HG02763 (cell line): ENCODE measurements around the gene TSPYL6.
A peak's percentile ranks its signal among the peaks of the same experiment; 100 is the strongest.

Experiments used
- ATAC-seq: cut with Tn5 transposase; IDR thresholded peaks from one replicate; pipeline ENCODE4 v1.9.1; 2021; ENCODE audit warnings: mild to moderate bottlenecking, moderate library complexity; ENCODE audit not compliant: unreplicated experiment

TSPYL6 gene

DNA sequence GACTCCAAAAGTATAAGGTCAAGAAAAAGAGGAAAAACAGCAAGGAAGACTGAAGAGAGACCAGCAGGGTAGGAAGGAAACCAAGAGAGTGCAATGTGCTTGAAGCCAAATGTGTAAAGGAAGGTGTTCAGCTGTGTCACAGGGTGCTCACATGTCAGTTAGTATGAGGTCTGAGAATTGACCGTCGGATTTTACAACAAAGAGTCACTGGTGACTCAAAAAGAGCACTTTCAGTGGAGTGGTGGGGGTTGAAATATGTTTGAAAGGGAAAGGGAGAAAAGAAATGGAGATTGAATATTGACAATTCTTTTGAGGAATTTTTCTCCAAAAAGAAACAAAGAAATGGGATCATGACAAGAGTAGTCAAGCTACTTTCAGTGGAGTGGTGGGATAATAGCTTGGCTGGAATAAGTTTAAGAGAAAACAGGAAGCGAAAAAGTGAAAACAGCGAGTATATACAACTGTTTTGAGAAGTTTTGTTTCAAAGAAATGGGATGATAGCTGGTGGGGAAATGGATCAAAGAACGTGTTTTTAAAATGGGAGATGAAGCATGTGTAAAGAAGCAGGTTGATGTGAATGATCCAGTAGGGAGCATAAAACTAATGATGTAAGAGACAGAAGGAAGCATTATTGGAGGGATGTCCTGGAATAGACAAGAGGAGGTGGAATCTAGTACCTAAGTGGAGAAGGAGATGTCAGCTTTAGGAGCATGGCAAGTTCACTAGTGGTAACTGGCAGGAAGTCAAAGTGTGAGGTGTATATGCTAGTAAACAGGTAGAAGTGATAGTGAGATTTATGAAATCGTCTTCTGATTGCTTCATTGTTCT, 3.6 kb upstream of the TSPYL6 start:
- peak; percentile 71 for ATAC-seq

DNA sequence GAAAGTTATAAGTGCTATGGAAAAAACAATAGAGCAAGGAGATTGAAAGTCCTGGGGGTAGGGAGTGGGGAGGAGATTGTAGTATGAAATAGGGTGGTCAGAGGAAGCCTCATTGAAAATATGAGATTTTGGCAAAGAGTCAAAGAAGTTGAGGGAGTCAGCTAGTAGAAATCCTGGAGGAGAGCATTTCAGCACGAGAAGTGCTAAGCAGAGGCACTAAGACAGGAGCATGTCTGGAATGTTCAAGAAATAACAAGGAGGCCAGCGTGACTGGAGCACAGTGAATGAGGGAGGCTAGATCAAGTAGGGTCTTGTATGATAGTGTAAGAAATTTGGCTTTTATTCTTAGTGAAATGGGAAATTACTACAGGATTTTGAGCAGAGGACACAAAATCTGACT, 2.1 kb upstream of the TSPYL6 start:
- ATAC-seq, result no peak

GRCh38 chr2:54255230-54256090, 569 bp downstream of the TSPYL6 start:
- no peak for ATAC-seq

GRCh38 chr2:54254180-54254579, 1.8 kb downstream of the TSPYL6 start:
- ATAC-seq, result no peak

DNA sequence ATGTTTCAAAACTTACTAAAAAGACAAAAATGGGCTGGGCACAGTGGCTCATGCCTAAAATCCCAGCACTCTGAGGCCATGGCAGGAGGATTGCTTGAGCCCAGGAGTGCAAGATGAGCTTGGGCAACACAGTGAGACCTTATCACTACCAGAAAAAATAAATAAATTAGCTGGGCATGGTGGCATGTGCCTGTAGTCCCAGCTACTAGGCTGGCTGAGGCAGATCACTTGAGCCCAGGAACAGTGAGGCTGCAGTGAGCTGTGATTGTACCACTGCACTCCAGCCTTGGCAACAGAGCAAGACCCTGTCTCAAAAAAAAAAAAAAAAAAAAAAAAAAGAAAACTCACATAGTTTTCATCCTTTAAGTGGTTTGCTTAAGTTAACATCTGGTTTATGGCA, 6.4 kb downstream of the TSPYL6 start:
- ATAC-seq, result no peak

- ATAC-seq, result no peak
Measured at GRCh38 chr2:54247115-54247514, 8.9 kb downstream of the TSPYL6 start.

DNA sequence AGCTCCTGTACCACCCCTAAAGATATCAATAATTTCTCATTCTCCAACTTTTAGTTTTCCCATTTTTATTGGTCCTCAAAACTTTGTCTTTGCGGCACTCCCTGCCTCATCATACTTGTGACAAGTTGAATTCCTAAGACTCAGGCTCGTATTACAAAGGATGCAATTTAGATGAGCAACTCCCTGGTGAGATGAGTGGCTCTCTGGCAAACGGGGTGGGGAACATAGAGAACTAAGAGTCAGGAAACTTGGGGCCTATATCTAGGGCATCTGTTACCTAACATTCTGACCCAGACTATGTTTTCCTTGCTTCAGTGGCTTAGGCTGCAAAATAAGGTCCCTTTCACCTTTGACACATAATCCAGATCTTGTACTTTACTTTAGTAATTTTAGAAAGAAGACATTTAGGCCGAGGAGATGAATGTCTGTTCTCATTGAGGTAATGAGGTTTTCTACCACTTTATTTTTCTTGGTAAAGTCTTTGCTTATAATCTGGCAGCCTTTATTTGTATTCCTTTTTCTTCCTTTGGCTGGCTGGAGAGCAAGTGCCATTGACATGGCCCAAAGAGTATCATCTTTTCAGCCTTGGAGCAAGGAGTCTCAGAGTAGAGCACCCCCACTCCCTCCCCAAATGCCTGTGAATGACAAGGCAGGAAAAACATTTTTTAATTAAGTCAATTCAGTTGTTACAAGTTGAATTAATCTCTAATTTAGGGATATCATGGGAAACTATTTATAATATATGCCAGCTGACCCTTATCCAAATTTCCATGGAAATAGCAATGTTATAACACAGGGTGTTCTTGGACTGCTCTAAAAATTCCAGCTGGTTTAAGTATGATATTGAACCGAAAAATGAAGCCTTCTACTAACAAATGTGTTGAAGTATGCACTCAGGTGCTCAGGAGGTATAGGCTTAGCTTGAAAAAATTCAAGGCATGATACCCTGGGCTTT, 15.2 kb downstream of the TSPYL6 start:
- ATAC-seq, result no peak

DNA sequence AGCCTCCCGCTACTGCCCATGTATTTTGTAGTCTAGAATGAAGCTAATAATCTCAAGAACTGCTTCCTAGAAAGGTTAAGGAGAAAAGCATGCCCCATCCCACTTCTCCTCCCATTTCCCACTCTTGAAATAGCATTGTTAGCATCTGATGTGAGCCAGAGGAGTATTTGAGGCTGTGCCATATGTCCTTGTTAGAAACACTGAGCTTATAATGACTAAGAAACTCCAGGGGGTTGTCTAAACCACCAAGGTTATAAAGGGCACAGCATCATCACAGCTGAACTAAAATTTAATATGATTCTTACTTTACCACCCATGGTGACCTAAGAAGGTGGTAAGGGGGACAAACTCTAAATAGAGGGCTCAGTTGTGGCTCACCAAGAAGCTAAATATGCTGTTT, 16.6 kb downstream of the TSPYL6 start:
- no peak for ATAC-seq

GRCh38 chr2:54237428-54237827, 18.6 kb downstream of the TSPYL6 start:
- ATAC-seq, result no peak

GRCh38 chr2:54233832-54234649, 22.0 kb downstream of the TSPYL6 start:
- no peak for ATAC-seq

DNA sequence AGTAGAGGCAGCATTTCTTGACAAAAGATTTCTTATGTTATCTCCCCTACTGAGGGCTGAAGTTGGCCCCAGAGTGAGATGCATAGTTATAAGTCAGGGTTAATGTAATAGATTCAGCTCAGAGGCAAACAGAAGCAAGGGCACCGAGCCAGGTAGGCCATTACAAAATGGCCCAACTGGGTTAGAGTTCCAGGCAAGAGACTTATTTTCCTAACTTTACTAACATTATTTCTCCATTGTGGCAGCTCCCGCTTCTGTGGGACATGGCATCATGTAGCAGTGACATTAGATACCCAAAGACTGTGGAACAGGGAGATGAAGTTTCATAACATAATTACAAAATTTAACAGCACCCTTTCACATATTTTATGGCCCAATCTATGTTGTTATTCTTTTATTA, 27.1 kb downstream of the TSPYL6 start:
- no peak for ATAC-seq

DNA sequence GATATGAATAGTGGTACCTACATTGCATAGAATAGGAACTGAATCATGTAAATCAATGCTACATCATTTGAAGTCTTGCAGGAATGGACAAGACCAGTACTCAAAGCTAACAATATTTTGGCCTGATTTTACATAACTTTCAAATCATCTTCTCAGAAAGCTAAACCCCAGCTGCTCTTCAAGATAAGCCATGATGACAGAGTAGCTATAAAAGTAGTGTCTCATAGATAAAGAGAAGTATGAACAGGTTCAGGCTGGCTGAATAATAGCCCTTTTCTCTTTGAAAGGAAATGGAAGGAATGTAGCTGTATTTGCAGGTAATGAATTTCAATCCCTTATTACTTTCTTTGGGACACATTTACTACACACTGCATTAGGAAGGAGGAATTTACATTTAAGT, 28.2 kb downstream of the TSPYL6 start:
- no peak for ATAC-seq

- no peak for ATAC-seq
Measured at GRCh38 chr2:54226260-54226659, 29.8 kb downstream of the TSPYL6 start.

DNA sequence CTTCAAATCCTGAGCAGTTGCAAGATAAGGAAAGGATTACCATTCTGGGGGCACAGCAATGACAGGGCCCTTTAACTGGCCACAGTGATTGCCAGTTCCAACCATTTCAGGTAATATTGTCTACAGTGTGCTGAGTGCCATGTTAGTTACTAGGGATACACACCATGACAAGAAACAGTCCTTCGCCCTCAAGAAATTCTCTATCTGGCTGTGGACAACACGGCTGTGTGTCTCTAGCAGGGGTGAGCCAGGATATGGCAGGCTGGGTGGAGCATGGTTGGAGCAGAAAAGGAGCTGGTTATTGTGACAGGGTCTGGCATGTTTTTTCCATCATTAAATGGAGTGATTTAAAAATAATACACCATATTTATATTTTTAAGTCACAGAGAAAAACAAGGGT, 31.0 kb downstream of the TSPYL6 start:
- no peak for ATAC-seq

GRCh38 chr2:54213082-54213481, 42.9 kb downstream of the TSPYL6 start:
- ATAC-seq, result no peak

GRCh38 chr2:54212456-54212855, 43.6 kb downstream of the TSPYL6 start:
- ATAC-seq, result no peak

- ATAC-seq, result no peak
Measured at GRCh38 chr2:54209379-54209778, 46.6 kb downstream of the TSPYL6 start.

DNA sequence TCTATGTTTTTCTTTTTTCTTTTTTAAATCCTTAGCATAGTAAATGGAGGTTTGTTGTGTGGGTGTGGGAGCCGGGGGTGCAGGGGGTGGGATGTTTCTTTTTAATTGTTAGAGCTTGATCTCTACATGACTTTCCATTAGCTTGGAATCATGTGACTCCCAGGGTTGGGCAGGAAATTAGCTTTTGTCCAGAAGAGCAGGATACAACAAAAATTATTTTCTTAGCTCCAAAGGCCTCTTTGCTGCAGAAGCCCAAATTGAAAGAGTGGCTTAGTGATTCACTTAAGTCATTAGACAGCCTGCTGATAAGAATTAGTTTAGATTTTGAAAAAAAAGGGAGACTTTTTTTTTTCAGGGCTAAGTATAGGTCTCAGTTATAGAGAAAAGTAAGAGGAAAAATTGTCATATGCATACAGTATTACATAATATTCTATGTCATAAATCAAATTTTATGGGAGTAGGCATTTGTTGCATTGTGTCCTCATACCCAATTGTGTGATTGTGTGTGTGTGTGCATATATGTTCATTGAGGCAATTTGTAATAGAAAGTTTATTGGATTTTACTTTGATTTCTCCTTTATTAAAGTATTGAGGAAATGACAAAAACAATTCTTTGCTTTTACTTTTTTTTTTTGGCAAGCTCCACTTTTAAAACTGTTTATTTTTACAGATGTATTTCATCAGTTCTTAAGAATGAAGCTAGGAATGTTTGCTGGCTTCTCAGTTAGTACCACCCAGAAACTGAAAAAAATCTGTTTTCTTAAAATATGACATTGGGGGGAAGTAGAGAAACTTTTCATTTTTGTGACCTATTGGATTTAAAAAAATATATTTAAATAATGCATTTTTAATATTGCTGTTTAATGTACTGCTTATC, 47.4 kb downstream of the TSPYL6 start:
- no peak for ATAC-seq

DNA sequence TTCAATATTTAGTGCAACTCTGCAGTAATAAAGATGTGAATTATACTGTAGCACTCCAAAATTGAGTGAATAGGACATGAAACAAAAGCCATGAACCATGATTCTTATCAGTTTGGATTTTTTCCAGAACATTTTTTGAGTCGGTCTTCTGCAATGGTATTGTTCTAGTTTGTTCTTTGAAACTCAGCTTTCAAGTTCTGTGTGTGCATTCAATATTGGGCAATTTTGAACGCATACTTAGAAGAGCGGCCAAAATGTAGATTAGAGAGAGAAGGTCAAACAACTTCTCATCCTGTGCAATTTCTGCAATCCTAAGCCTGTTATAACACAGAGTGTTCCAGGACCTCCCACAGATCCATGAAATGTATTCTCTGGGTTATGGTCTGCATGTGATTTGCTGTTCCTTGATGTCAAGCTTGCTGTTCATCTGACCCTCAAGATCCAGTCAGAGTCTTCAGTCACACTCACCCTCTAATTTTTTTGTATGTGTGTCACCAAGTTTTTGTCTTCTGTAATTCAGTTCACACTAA, 48.3 kb downstream of the TSPYL6 start:
- ATAC-seq, result no peak
